Activated naive CD8-positive, alpha-beta T cell treated with anti-CD3 and anti-CD28 coated beads, Interleukin-2, amount 50 U/mL, for 16 hours (primary cell): ENCODE measurements around the gene TMEM171.

Source experiments
- DNase-seq: peaks from one replicate; pipeline ENCODE4 v3.0.0-alpha.2; 2020; ENCODE audit warnings: low read depth, low spot score

The TMEM171 gene

DNA sequence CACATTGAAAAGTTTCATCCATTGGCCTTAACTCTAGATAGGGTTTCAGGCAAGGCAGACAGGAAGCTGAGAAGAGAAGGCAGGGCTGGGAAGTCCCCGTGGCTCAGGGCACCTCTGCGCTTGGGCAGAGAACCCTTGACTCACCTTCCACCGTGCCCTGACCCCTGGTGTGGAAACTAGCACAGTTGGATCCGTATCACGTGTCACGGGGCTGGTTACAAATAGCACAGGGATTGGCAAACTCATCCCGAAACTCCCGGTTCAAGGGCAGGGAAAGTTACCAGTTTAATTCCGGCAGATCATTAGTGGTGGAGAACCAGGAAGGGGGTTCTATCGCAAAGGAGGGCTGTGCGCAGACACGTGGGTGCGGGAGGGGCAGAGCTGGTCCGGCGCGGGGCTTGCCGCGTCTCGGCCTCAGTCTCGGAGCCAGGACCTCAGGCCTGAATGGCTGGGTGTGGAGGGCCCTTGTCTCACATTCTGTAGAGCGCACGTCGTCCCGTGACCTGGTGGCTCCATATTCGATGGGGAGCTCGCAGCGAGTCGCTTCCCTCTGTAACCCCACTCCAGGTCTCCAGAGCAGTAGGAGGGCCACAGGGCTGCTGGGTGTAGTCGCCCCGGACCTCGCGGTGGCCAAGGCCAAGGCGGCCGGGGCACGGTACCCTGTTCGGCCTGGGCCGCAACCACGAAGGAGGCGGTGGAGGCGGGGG lies 771 bp upstream of the TMEM171 start:
- DNase-seq = no peak

DNA sequence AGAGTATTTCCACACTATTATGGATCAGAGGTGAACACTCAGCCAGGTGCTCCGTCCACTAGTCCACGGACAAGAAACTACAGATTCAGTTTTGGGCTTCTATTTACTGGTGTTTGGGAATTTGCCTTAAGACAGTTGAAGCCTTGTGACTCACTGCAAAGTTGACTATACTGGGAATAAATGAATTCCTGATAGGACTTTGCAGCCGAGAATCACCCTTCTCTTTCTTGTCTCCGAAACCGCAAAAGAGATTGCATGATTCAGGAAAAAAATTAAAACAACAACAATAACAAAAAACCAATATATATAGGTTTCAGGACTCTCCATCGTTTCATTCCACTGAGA lies 716 bp downstream of the TMEM171 start:
- no peak for DNase-seq

DNA sequence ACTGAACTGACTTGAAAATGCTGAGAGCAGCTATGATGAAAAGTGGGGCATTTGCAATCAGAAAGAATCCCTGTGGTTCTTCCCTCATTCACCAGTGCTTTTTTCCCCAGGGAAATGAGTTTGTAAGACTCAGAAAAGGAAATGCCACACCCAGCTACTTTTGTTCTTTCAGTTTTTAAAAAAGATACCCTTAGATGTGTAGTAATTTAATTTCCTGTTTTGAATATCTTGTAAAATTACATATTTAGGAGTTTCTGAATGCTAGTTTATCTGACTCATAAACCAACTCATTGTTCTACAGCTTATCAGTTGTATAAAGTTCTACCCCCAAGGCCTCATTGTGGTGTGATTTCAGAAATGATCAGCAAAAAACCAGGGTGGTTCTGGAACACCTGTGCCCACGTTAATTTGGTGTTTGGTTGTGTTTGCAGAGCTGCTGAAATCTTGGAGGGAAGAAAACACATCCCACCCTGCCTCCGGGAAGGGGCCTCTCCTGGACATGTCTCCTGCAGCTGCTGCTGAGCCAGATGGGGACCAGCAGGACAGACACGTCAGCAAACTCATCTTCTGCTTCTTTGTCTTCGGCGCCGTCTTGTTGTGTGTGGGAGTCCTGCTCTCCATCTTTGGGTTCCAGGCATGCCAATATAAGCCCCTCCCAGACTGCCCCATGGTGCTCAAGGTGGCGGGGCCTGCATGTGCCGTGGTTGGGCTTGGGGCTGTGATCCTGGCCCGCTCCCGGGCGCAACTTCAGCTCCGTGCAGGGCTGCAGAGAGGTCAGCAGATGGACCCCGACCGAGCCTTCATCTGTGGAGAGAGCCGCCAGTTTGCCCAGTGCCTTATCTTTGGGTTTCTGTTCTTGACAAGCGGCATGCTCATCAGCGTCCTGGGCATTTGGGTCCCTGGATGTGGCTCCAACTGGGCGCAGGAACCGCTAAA lies 2.8 kb downstream of the TMEM171 start:
- DNase-seq = no peak

DNA sequence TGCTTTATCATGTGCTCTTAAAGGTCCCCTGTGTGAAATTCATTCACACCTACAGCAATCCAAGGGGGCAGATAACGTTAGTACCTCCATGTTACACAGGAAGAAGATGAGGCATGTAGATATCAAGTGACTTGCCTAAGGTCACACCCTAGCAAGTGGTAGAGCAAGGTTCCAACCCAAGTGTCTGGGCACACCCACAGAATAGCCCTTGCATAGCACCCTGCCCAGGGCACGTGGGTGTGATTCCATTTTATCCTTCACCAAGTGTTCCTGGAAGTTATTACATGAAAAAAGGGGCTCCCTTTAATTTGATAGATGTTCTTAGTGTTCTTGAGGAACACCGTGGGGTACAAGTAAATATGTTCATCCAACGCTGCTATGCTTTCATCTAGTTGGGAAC lies 4.9 kb downstream of the TMEM171 start:
- no peak for DNase-seq

DNA sequence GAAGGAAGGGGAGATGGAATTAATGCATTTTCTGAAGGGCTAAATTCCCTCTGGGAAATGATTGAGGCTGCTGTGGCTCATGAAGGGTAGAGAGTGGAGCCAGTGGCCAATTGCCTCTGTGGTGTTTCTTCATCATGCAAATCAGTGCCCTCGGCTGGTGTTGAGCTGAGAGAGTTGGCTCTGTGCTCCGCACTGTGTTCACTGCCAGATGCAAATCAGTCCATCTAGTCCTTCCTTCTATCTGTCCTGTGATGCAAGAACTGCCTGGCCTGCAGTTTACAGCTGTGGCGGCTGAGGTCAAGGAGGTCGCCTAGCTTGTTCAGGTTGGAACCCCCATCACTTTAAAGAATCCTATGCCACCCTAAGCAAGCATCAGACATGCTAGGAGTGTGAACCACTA lies 6.0 kb downstream of the TMEM171 start:
- DNase-seq = no peak

DNA sequence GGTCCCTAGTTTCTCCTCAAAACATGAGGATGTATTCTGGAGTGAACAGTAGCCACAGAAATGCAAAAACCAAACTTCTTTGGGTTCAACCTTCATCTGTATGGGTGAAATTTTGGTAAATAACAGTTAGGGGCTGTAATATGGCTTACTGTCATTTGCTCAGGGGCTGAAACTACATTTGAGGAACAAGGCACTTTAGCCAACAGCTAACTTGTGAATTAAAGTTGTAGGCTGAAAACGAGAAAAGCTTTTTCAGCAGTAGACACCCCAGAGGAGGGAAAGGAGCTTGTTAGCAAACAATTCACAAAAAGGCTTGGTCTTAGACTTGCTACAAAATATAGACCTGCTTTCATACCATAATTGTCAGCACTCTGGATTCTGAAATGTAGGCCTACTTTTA lies 6.6 kb downstream of the TMEM171 start:
- no peak for DNase-seq

DNA sequence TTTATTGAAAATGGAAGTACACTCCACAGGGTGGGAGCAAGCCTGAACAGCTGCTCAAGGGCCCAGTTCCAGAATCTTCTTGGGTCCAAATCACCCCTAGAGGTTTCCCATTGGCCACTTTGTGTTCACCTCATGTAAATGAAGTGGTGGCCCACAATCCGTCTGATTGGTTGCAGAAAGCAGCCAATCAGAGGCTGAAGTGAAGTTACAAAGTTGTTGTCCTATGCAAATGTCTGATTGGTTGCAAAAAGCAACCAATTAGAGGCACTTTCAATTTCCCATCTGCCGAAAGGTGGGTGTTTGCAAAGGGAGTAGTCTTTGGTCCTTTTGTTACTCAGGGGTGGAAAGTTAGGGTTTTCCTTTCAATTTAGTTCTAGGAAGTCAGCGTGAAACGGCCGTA lies 8.8 kb downstream of the TMEM171 start:
- no peak for DNase-seq

DNA sequence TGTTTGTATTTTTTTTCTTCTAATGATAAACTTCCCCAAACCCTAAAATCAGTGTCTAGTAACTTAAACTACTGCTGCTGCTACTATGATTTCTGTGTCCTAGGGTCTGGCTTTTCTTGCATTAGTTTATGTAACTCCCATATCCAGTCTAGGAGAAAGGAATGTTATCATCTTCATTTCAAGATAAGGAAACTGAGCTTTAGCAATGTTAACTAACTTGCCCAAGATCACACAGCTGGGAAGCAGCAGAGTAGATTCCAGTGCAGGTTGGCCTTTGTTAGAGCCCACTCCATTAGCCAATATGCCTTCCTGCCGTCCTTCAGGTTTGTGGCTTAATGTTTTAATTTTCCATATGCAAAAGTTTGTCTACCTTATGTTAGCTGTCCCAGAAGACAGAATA lies 10.4 kb downstream of the TMEM171 start:
- no peak for DNase-seq

DNA sequence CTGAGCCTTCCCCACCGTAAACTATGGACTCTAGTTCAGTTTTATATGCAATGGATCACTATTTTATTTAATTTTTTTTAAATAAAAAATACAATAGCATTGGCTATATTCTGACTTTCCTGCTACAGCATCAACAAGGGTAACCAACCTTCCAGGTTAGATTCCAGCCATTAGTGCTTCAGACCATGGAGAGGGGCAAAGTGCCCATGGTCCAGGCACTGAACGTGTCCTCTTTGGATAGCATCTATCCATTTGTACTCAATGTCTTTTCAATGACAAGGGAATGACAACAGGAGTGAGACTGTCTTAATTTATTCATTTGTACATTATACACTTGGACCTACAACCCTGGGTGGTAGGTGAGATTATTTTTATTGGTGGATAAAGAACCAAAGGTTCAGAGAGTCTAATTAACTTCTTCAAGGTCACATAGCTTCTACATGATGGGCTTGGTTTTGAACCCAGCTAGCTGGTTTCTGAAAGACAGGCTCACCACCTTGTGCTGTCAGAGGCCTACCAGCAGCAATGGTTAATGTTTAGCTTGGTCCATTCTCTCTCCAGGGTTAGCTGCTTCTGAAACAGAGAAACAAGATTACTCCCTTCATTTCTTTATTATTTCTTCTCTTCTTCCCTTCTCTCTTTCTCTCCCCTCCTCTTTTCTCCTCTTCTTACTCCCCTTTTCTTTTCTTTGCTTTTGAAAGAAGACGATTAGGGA lies 11.5 kb downstream of the TMEM171 start:
- no peak for DNase-seq

DNA sequence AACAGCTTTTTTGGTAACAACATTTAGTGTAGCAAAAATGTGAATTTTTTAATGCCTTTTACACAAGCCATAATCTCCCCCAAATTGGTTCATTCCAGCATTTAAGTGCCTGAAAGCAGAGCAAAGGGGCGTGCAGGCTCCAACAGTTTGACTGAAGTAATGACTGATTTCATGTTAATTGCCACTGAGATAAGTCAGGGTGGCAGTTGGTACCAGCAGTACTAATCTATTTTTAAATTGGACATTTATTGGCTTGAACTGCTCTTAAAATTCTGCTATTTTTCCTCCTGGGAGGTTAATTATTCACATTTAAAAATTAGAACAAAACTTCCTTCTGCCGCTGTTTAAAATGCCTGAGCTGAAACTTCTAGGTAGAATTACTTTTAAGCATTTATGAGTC lies 12.4 kb downstream of the TMEM171 start:
- no peak for DNase-seq

DNA sequence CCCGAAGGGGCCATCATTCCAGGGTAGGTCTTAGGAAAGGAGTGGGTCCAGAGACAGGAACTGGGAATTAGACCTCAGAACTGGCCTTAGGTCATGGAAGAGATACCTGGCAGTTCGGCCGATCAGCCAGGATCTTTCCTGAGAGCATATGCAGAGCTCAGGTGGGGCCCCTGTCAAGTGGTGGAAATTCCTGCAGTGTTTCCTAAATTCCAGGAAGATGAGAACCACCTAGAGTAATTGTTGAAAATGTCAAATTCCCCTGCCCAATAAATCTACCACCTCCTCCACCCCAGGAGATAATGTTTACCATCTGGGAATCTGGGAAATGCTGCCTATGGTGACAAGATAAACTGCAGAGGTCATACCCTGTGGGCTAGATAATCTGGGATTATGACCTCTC lies 14.6 kb downstream of the TMEM171 start:
- no peak for DNase-seq

DNA sequence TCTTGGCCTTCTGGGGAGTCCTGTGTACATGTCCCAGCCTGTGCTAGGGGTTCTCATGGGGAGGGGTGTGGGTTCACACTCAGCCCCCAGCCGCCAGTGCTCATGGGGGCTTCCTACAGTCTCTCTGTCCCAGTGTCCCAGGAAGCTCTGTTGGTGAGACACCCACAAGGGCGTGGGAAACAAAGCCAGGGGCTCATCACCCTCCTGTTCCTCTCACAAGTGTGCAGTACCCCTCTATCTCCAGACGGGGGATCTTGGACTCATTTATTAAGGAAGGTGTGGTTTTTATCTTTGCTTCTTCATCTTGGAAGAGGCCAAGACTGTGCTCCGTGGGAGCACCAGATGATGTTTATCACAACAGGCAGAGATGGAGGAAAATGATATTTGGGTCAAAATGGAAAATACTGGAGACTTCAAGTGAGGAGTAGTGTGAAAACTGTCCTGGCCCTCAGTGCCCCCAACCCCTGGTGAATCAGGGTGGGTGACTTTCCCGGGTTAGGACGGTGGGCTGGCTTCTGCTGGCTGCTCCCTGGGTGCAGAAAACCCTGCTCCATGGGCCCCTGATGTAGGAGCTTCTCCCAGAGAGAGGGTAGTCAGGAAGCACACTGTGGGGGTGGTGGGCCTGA lies 15.2 kb downstream of the TMEM171 start:
- DNase-seq = no peak

DNA sequence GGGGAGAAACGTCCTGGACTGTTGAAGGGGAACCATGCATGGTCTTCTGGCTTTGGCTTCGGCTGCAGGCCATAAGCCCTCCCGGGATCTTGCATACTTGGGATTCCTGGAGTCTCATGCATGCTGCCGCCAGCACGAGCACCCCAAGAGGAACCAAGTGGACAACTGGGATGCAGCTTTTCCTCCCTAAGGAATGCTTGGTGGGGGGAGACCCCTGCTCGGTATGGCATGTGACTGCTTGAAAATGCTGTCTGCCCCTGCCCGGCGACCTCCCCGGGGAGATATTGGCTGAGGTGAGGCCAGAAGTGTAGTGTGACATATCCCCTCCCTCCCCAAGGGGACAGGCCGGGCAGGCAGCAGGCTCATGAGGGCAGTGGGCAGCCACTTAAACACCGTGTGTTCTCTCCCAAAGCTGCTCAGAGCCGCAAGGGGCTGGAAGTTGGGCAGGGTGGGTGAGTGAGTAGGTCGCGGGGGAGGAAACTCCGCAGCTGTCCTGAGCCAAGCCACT lies 15.7 kb downstream of the TMEM171 start:
- no peak for DNase-seq

DNA sequence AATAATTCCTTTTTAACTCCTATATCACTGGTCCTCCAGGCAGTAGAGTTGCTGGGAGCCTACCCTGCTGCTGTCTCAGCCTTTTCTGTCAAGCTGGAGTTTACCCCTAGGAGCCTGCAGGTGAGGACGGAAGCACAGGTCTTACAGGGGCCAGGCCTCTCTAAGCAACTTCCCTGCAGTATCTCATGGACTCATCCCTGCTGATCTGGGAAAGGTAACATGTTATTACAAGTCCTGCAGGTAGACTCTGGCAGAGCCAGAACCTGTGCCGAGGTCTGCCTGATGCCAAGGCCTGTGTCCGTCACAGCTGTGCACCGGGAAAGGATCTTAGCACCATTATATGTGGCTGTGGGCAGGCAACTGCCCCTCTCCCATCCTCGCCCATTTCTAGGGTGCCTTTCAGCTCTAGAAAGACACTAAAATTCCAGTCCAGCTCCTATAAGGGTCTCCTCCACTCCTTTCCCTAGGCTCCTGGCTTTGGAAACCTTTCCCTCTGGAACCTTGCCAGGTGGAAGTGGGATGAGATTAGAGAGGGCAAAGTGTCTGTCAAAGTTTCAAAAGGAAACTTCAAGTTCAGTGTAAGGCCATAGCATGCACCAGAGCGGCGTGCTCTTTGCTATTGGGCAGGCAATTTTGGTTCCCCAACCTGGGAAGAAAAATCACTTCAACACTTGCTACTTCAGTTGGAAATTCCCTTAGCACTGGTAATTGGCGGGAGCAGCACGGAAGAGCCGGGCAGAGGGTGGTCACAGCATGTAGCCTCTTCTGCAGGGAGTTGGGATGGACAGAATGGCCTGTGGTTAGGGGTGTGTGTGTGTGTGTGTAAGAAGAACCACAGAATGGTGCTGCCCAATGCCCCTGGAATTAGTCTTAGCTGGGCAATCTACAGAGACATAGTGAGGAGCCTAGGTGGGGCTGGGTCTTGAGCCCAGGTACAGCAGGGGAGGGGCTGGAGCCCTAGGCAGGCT lies 17.5 kb downstream of the TMEM171 start:
- DNase-seq = no peak

DNA sequence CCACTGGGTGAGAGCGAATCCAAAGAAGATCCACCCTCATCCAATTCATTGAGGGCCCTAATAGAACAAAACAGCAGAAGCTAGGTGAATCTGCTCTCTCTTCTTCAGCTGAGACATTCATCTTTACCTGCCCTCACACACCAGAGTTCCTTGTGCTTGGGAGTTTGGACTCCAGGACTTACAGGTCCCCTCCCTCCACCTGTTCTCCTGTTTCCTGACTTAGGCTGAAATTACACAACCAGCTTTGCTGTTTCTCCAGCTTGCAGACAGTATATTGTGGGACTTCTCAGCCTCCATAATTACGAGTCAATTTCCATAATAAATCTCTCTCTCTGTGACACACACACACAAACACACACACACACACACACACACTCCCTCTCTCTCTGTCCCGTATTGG lies 19.1 kb downstream of the TMEM171 start:
- no peak for DNase-seq

DNA sequence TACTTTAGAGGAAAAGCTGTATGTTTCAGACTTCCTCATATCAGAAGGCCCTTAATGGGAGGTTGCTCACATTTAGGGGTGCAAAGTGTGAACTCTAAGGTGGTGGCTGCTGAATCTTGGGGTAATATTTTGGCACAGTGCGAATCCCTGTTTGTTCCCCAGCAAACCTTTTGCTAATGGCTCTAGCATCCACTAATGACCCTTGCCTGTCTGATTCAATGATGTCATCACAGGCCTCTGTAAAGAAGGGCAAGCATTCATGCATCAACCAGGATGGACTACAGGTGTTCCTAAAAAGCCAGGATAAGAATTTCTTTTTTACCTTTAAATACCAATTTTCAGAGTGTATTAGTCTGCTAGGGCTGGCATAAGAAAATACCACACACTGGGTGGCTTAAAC lies 20.4 kb downstream of the TMEM171 start:
- DNase-seq = no peak

DNA sequence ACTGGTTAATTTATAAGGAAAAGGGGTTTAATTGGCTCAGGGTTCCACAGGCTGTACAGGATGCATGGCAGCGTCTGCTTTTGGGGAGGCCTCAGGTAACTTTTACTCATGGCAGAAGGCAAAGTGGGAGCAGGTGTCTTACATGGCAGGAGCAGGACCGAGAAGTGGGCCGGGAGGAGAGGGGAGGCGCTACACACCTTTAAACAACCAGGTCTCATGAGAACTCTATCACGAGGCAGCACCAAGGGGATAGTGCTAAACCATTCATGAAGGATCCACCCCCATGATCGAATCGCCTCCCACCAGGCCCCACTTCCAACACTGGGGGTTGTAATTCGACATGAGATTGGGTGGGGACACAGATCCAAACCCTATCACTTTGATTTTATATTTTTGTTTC lies 21.7 kb downstream of the TMEM171 start:
- DNase-seq = no peak

DNA sequence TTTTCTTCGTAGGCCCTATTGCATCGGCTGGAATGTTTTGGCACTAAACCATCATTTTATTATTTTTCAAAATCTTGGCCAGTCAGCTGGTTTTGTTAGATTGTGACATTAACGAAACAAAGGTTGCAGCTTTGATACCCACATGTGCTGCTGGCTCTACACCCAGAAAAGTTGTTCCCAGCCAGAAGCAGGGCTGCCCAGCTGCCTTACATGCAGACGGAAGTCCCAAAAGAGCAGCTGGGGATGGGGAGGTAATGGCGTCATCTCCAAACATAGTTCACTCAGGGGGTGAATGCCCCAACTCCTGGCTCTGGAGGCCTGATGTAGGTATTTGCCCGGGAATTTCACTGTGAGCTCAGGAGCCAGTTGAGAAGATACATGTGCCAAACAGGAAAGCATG lies 23.3 kb downstream of the TMEM171 start:
- DNase-seq = no peak

DNA sequence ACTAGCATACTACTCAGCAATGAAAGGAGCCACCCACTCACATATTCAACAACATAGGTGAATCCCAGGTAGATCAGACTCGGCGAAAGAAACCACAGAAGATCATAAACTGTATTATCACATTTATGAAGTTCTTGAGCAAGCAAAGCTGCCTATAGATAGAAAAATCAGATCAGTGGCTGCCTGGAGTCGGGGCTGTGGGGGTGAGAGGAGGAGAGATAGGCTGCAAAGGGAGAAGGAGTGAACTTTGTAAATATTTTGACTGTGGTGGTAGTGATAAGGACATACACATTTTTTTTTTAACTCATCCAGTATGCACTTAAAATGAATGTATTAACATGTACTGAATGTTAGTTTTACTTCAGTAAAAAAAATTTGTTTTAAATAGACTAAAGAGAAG lies 29.2 kb downstream of the TMEM171 start:
- DNase-seq = no peak

DNA sequence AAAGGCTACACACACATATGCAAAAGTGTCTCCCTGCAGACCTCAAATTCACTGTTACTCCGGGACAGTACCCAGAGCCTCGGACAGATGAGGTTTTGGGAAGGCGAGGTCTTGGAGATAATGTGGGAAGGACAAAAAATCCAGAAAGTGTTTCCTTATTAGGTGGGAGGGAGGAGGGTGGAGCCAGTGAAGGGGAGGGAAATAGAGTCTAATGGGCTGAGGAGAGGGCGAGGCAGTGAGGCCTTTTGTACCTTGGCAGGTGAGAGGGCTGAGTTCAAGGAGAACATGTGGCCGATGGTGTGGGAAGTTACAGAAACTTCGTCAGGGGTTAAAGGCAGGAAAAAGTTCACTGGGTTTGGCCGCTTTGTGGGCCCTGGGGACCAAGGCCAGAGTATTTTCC lies 30.5 kb downstream of the TMEM171 start:
- no peak for DNase-seq
